Panc1 (cell line): ENCODE results near the gene LETM1. TPM values are rescaled to one million over a fixed set of nuclear protein-coding genes. Genes with fewer than 3 reads are reported as not detected.

Experiments used
- ATAC-seq: fragments of 200-7000 bp; cut with Tn5 transposase; 2 replicates; pipeline ENCODE4 v1.9.1; 2020; ENCODE audit warnings: mild to moderate bottlenecking, moderate library complexity
- BruUV-seq: library from RNA; stranded (reverse); fragments of 400-500 nt; replicated peaks from 2 replicates; lab custom pipeline; 2021; lab: Mats Ljungman, UMichigan
- CTCF ChIA-PET: fragments of 300-600 bp; sonication (Branson Sonifier 250); formaldehyde crosslinking; loops from one replicate; lab custom pipeline; 2022; ENCODE audit warnings: antibody characterized with exemption; lab: Charles Lee
- POLR2A ChIA-PET: fragments of 300-600 bp; sonication (Branson Sonifier 250); formaldehyde crosslinking; loops from one replicate; lab custom pipeline; 2022; ENCODE audit warnings: antibody characterized with exemption; lab: Charles Lee
- DNase-seq: peaks from one replicate; pipeline ENCODE4 v3.0.0-alpha.2; 2010; ENCODE audit warnings: low read depth, low spot score
- H3K27ac ChIP-seq: 2 replicates; pipeline ENCODE4 v1.5.1; 2011; ENCODE audit warnings: mild to moderate bottlenecking, low read length, inconsistent platforms
- H3K27me3 ChIP-seq: fragments of 200-500 bp; sonication (Bioruptor generic); 2 replicates; pipeline ENCODE4 v1.6.0; 2014; ENCODE audit warnings: low read length, inconsistent platforms; ENCODE audit not compliant: control insufficient read depth, insufficient read depth
- H3K36me3 ChIP-seq: fragments of 200-500 bp; sonication (Bioruptor generic); 2 replicates; pipeline ENCODE4 v1.5.1; 2014; ENCODE audit warnings: inconsistent platforms, mild to moderate bottlenecking, low read length, moderate library complexity; ENCODE audit not compliant: control insufficient read depth, insufficient read depth
- H3K4me1 ChIP-seq: 2 replicates; pipeline ENCODE4 v1.5.1; 2011; ENCODE audit warnings: inconsistent platforms, mild to moderate bottlenecking, low read length, moderate library complexity; ENCODE audit not compliant: control insufficient read depth, insufficient read depth
- H3K4me3 ChIP-seq, 2 experiments: 2 replicates each; pipeline ENCODE4 v1.5.1; 2011 to 2012; ENCODE audit warnings: low read depth in 2 of 2, low read length in 2 of 2, mild to moderate bottlenecking in 2 of 2, inconsistent platforms in 1 of 2, moderate library complexity in 1 of 2
- H3K9me3 ChIP-seq: fragments of 200-500 bp; sonication (Bioruptor generic); 2 replicates; pipeline ENCODE4 v1.5.1; 2014; ENCODE audit warnings: low read depth, mild to moderate bottlenecking, inconsistent platforms, low read length, moderate library complexity; ENCODE audit not compliant: control insufficient read depth, insufficient read depth
- POLR2AphosphoS5 ChIP-seq: IDR thresholded peaks from 2 replicates; pipeline ENCODE4 v1.6.1; 2012; ENCODE audit warnings: mild to moderate bottlenecking, low read depth, low read length, moderate library complexity
- SIN3A ChIP-seq: IDR thresholded peaks from 2 replicates; pipeline ENCODE4 v1.6.1; 2012; ENCODE audit warnings: low read depth, mild to moderate bottlenecking, low read length, moderate library complexity, borderline replicate concordance; ENCODE audit not compliant: insufficient read depth
- TCF7L2 ChIP-seq: IDR thresholded peaks from 2 replicates; pipeline ENCODE4 v1.6.1; 2011; ENCODE audit warnings: mild to moderate bottlenecking, low read depth, low read length, inconsistent platforms
- in situ Hi-C: cut with HindIII; loops from 2 replicates; pipeline ENCODE4 v1.10.0; 2016; ENCODE audit warnings: low sequenced_read_pairs, low pct_unique_long_range_greater_than_20kb
- intact Hi-C: fragments of 100-400 bp; cut with micrococcal nuclease; formaldehyde crosslinking; loops from one replicate; pipeline ENCODE4 v1.10.0; 2022; ENCODE audit not compliant: unreplicated experiment
- total RNA-seq: library from RNA; stranded (reverse); gene quantifications from one replicate; pipeline ENCODE4 v1.2.1, GENCODE V29; 2021; ENCODE audit not compliant: unreplicated experiment
- TF ChIP-seq, protein P1 (sequence below), 2 experiments: IDR thresholded peaks; 2 replicates each; pipeline ENCODE4 v1.6.1; 2011 to 2012; ENCODE audit warnings: low read depth in 2 of 2, control low read depth in 1 of 2, low read length in 1 of 2, mild to moderate bottlenecking in 1 of 2, moderate library complexity in 1 of 2; ENCODE audit not compliant: insufficient read depth in 1 of 2
- TF ChIP-seq, protein P2 (sequence below): fragments of 450-650 bp; IDR thresholded peaks from 2 replicates; pipeline ENCODE4 v1.5.1; 2017; ENCODE audit warnings: mild to moderate bottlenecking

LETM1 gene
- total RNA-seq, 1 experiment from 2014 or later = 67.6 TPM

DNA sequence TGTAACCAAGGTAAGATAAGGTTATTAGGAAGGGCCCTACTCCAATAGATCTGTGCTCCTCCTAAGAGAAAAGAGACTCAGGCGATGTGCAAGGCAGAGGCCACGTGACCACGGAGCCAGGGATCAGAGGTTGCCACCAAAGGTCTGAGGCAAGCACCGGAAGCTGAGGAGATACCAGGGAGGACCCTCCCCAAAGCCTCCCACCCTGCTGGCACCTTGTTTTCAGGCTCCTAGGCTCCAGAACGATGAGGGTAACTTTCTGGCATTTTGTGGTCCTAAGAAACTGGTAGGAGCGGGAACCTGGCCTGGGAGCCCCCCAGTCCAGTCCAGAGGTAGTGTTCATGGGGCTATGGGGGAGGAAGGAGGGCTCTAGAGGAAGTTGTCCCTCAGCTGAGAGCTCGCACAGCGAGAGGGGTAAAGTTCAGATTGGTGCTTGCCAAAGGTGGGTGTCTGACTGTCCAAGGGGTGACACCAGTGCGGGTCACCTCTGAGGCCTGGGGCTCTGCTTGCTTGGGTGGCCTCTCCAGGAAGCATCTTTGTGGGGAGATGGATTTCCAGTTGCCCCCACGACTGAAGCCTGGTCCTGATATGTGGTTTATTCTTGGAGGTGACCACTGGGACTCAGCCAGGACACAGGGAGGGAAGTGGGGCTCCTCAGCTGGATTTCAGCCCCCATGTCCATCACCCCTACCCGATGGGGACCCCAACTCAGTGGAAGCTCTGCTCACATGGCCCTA is 7.5 kb upstream of the LETM1 start:
- ATAC-seq = no peak
- Histone ChIP-seq H3K9me3 (no peaks in the 10 kb centered on the region), H3K27me3 (no peaks in the 10 kb centered on the region), H3K4me3 (no peak overlapping the region), H3K36me3 (no peaks in the 10 kb centered on the region), H3K27ac (no peak overlapping the region), H3K4me1 (no peaks in the 10 kb centered on the region)
- in situ Hi-C loops (no loop called here), intact Hi-C loops (no loop called here)
- BruUV-seq = no TSS peak
- POLR2A ChIA-PET = no interaction called here
- CTCF ChIA-PET = no interaction called here
- TF ChIP-seq SIN3A (no peak), TCF7L2 (no peak), POLR2AphosphoS5 (no peak)
- TF ChIP-seq, protein P1, sequence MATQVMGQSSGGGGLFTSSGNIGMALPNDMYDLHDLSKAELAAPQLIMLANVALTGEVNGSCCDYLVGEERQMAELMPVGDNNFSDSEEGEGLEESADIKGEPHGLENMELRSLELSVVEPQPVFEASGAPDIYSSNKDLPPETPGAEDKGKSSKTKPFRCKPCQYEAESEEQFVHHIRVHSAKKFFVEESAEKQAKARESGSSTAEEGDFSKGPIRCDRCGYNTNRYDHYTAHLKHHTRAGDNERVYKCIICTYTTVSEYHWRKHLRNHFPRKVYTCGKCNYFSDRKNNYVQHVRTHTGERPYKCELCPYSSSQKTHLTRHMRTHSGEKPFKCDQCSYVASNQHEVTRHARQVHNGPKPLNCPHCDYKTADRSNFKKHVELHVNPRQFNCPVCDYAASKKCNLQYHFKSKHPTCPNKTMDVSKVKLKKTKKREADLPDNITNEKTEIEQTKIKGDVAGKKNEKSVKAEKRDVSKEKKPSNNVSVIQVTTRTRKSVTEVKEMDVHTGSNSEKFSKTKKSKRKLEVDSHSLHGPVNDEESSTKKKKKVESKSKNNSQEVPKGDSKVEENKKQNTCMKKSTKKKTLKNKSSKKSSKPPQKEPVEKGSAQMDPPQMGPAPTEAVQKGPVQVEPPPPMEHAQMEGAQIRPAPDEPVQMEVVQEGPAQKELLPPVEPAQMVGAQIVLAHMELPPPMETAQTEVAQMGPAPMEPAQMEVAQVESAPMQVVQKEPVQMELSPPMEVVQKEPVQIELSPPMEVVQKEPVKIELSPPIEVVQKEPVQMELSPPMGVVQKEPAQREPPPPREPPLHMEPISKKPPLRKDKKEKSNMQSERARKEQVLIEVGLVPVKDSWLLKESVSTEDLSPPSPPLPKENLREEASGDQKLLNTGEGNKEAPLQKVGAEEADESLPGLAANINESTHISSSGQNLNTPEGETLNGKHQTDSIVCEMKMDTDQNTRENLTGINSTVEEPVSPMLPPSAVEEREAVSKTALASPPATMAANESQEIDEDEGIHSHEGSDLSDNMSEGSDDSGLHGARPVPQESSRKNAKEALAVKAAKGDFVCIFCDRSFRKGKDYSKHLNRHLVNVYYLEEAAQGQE (IDR thresholded peaks at IDR 0.05; ENCODE audit: insufficient read depth in 1 of 2, low read depth in 2 of 2, low read length in 1 of 2) = no peak
- TF ChIP-seq, protein P2, sequence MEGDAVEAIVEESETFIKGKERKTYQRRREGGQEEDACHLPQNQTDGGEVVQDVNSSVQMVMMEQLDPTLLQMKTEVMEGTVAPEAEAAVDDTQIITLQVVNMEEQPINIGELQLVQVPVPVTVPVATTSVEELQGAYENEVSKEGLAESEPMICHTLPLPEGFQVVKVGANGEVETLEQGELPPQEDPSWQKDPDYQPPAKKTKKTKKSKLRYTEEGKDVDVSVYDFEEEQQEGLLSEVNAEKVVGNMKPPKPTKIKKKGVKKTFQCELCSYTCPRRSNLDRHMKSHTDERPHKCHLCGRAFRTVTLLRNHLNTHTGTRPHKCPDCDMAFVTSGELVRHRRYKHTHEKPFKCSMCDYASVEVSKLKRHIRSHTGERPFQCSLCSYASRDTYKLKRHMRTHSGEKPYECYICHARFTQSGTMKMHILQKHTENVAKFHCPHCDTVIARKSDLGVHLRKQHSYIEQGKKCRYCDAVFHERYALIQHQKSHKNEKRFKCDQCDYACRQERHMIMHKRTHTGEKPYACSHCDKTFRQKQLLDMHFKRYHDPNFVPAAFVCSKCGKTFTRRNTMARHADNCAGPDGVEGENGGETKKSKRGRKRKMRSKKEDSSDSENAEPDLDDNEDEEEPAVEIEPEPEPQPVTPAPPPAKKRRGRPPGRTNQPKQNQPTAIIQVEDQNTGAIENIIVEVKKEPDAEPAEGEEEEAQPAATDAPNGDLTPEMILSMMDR = no peak
- no peak for DNase-seq

DNA sequence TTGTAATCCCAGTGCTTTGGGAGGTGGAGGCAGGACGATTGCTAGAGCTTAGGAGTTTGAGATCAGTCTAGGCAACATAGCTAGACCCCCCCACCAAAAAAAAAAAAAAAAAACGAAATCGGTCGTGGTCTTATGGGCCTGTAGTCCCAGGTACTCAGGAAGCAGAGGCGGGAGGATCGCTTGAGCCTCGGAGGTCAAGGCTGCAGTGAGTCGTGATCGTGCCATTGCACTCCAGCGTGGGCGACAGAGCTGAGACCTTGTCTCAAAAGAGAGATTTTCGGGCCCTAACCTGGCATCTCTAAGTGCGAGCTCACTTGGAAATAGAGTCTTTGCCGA is 7.0 kb upstream of the LETM1 start:
- CTCF ChIA-PET = no interaction called here

More for the DNA sequence above, 7.0 kb upstream of the LETM1 start:
- BruUV-seq = no TSS peak
- H3K4me1 ChIP-seq = no peaks in the 10 kb centered on the region
- in situ Hi-C loops = no loop called here
- no peak overlapping the region for H3K4me3 ChIP-seq
- H3K27me3 ChIP-seq = no peaks in the 10 kb centered on the region
- no peak overlapping the region for H3K27ac ChIP-seq
- TF ChIP-seq SIN3A (no peak), POLR2AphosphoS5 (no peak), TCF7L2 (no peak)
- TF ChIP-seq, protein P1 (IDR thresholded peaks at IDR 0.05; ENCODE audit: insufficient read depth in 1 of 2, low read depth in 2 of 2, low read length in 1 of 2) = no peak
- TF ChIP-seq, protein P2 = no peak
- ATAC-seq (no peak), DNase-seq (no peak)
- no peaks in the 10 kb centered on the region for H3K9me3 ChIP-seq
- intact Hi-C loops = no loop called here
- POLR2A ChIA-PET = no interaction called here
- H3K36me3 ChIP-seq = no peaks in the 10 kb centered on the region
